HG02642 (cell line): Measurements from ENCODE around the gene SPDYC.

Experiments used
- ATAC-seq: cut with Tn5 transposase; IDR thresholded peaks from one replicate; pipeline ENCODE4 v1.9.1; 2021; ENCODE audit warnings: mild to moderate bottlenecking; ENCODE audit not compliant: unreplicated experiment, poor library complexity

Gene SPDYC

GRCh38 chr11:65194564-65194963, 24.5 kb downstream of the SPDYC start:
- no peak for ATAC-seq

DNA sequence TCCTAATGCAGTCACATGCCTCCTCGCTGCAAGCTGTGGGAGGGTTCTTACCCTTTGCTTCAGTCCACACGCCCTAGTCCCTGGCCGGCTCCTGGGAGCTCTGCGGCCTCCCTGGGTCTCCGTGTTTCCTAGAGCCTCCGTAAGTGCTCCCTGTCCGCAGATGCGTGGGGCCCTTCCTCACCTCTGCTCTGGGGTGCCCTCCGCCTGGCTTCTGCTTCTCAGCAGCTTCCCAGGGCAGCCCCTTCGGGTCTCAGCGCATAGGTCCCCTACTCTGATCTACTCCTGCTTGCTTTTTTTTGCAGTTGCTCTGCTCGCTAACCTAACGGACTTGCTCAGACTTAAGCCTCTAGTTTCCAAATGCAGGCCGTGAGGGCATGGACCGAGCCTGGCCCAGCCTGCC, 34.1 kb downstream of the SPDYC start:
- no peak for ATAC-seq

DNA sequence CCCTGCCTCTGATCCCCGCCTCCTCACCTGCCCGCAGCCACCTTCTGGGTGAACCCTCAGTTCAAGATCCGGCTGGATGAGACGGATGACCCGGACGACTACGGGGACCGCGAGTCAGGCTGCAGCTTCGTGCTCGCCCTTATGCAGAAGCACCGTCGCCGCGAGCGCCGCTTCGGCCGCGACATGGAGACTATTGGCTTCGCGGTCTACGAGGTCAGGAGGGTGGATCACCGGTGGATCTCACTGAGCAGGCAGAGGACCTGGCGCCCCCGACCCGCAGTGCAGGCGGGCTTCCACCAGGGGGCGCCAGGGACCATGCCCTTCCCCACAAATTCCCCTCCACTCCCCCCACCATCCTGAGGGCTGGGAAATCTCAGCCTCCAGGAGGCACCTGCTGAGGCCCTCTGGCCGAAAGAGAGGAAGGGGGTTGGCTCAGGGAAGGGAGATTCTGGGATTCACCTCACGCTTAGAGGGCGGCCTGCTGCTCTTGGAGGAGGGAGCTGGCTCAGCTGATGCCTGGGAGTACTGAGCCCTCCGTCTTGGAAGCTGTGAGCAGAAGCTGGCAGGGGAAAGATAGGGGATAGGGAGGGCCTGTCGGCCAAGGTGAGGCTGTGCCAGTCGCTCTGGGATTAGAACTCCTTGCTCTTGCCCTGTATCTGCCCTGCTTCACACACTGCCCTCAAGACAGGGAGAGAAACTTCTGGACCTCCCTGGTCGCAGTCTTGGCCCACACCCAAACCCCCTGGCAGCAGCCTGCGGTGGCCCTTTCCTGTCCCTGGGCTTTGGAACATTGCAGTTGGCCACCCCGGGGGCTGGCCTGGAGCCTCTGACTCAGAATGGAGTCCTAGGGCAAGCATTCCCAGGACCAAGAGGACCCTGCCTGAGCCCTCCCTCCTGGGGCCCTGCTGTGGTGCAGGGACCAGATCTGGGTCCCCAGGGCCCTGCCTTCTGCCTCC, 34.9 kb downstream of the SPDYC start:
- no peak for ATAC-seq

DNA sequence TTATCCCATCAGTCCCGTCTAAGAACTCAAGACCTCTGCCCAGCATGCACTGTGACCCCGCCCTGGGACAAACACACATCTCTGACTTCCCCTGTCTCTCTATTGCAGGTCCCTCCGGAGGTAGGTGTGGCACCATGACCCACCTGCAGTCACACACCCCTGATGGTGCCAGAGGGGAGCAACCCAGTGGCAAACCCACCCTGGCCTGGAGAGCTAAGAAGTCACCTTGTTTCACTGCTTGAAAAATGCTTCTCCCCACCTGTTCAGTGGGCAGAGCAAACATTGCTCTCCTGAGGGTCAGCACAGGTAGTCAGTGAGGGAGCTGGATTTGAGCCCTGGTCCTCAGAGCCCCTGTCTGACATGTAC, 35.6 kb downstream of the SPDYC start:
- no peak for ATAC-seq

DNA sequence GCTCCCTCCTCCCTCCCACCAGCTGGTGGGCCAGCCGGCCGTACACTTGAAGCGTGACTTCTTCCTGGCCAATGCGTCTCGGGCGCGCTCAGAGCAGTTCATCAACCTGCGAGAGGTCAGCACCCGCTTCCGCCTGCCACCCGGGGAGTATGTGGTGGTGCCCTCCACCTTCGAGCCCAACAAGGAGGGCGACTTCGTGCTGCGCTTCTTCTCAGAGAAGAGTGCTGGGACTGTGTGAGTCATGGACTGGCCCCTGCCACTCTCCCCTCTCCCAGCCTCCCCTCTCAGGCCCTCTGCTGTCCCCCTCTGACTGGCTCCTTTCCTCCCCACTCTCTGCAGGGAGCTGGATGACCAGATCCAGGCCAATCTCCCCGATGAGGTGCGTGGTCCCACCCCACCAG, 36.4 kb downstream of the SPDYC start:
- ATAC-seq = no peak

DNA sequence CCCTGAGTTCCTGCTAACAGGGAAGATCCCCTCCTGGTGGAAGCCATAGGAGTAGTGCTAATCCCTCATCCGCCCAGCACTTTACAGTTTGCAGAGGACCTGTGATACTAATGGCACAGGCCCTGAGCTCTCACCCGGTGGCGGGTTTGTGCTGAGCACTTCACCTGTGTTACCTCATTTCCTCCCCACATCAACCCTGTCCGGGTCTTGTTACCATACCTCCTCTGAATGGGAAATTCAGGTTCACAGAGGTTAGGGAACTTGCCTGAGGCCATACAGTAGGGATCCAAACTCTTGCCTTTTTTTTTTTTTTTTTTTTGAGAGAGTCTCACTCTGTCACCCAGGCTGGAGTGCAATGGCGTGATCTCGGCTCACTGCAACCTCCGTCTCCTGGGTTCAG, 36.9 kb downstream of the SPDYC start:
- ATAC-seq = no peak

GRCh38 chr11:65207918-65208784, 38.1 kb downstream of the SPDYC start:
- ATAC-seq = no peak

- no peak for ATAC-seq
Measured at GRCh38 chr11:65208785-65209710, 39.0 kb downstream of the SPDYC start.

DNA sequence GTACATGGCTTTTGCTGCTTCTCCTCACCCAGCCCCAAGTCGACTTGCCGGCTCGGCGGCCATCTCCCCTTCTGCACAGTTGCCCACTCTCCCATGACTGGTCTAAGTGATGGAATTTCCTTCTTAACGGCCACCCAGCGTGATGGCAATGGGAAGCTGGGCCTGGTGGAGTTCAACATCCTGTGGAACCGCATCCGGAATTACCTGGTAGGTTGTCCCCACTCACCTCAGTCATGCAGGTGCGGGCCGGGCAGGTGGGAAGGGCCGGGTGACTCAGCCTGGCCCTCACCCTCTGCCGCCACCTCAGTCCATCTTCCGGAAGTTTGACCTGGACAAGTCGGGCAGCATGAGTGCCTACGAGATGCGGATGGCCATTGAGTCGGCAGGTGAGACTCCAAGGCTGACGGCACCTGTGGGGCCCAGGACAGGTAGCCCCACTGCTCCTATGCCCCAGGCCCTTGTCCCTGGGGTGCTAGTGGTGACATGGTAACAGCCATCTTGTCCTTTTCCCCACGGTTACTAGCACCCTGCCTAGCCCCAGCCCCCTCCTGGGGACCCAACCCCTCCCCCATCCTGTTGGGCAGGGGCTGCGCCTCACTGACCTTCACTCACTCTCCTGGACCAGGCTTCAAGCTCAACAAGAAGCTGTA, 39.8 kb downstream of the SPDYC start:
- no peak for ATAC-seq

DNA sequence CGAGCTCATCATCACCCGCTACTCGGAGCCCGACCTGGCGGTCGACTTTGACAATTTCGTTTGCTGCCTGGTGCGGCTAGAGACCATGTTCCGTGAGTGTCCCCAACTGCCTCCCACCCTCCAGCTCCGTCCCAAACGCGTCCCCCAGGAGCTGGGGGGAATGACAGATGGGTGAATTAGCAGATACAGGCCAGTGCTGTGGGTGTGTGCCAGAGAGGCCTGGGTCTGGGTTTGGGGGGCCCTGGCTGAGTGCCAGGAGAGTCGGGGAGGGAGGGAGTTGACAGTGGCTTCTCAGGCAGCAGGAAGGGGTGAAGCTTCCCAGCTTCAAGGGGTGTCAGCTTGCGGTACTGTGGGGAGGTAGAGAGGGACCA, 40.3 kb downstream of the SPDYC start:
- ATAC-seq = no peak

GRCh38 chr11:65210748-65211147, 40.7 kb downstream of the SPDYC start:
- no peak for ATAC-seq

DNA sequence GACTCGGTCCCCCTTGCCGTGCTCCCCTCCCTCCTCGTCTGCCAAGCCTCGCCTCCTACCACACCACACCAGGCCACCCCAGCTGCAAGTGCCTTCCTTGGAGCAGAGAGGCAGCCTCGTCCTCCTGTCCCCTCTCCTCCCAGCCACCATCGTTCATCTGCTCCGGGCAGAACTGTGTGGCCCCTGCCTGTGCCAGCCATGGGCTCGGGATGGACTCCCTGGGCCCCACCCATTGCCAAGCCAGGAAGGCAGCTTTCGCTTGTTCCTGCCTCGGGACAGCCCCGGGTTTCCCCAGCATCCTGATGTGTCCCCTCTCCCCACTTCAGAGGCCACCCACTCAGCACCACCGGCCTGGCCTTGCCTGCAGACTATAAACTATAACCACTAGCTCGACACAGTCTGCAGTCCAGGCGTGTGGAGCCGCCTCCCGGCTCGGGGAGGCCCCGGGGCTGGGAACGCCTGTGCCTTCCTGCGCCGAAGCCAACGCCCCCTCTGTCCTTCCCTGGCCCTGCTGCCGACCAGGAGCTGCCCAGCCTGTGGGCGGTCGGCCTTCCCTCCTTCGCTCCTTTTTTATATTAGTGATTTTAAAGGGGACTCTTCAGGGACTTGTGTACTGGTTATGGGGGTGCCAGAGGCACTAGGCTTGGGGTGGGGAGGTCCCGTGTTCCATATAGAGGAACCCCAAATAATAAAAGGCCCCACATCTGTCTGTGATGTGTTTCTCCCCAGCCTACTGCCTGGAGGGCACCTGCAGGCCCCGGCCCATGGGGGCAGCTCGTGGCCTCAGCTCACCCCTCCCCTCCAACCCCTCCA, 41.5 kb downstream of the SPDYC start:
- ATAC-seq = no peak

DNA sequence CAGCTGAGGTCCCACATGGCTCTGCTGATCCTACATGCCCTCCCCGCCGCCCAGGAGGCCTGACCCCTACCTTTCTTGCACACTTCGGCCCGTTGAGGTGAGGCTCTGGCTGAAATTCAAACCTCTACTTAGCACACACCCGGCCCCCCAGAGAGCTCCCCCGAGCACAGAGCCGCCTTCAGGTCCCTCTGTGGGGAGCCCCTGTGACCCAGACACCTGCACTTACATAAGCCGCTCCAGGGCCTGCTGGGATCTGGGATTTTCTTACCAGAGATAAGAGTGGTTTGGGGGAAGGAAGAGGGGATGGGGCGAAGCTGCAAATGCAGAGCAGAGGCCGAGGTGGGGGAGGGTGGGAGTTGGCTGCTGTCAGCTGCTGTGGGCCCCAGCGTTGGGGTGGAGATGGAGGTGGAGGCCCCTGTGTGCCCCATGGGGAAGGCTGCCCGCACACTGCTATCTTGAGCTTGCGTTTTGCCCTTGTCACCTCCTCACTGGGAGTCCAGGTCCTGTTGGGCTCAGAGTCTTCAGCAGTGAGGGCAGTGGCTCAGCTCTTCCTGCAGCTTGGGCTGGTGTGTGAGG, 42.3 kb downstream of the SPDYC start:
- no peak for ATAC-seq

DNA sequence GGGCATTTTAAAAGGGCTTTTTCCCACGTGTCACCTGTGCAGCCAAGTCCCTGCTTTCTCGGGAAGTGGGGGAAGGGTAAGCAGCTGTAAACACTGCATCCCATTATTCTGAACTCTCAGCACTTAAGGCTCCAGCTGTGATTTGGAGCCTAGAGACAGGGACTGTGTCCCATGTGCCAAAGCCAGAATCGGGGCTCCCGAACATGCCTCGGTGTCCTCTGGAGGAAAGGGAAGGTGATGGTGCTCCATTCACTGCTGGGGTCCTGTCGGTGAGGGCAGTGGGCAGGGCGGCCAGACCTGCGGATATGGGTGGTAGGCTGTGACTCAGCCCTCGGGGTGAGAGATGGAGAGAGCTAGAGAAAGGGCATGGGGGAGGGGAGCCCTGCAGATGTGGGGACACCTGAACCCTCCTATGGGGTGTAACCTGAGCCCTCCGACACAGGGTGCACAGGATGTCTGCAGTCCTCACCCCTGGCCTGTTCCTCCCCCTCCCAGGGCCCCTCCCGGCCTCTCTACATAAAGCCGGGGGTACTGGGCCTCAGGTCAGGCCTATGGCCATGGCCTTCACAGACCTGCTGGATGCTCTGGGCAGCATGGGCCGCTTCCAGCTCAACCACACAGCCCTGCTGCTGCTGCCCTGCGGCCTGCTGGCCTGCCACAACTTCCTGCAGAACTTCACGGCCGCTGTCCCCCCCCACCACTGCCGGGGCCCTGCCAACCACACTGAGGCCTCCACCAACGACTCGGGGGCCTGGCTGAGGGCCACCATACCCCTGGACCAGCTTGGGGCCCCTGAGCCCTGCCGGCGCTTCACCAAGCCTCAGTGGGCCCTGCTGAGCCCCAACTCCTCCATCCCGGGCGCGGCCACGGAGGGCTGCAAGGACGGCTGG, 43.5 kb downstream of the SPDYC start:
- no peak for ATAC-seq

DNA sequence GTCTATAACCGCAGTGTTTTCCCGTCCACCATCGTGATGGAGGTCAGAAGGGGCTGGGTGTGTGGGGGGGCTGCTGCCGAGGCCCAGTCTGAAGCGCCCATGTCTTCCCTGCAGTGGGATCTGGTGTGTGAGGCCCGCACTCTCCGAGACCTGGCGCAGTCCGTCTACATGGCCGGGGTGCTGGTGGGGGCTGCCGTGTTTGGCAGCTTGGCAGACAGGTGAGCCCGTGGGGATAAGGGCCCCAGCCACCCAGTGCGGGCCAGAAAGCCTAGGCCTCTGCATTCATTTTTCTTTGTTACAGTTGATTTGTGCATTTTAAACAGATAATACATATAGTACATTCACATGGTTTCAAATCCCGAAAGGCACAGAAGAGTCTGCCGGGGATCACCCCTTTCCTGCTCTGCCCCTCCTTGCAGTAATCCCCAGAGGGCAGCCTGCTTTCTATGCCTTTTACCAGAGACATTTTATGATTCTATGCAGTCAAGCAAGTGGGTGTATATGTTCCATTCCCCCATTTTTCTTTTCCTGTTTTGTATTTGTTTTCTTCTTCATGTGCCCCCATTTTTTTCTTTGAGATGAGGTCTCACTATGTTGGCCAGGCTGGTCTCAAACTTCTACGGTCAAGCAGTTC, 44.3 kb downstream of the SPDYC start:
- no peak for ATAC-seq

DNA sequence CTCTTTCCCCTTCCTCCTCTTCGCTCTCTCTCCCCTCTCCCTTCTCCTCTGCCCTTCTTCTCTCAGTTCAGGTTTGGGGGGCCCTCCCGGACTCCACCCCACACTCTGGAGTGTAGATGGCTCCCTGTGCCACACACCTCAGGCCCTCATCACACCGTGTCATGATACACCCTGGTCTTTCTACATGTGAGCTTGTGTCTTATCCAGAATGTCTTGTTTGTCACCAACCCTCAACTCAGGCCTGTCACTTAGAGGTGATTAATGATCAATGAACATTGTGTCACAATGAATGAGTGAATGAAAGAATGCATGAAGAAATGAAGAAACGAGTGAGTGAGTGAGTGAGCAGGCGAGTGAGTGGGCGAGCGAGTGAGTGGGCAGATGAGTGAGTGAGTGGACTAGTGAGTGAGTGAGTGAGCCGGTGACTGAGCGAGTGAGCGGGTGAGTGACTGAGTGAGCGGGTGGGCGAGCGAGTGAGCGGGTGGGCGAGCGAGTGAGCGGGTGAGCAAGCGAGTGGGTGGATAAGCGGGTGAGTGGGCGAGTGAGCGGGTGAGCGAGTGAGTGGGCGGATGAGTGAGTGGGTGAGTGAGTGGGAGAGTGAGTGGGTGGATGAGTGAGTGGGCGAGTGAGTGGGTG, 45.5 kb downstream of the SPDYC start:
- ATAC-seq = no peak

DNA sequence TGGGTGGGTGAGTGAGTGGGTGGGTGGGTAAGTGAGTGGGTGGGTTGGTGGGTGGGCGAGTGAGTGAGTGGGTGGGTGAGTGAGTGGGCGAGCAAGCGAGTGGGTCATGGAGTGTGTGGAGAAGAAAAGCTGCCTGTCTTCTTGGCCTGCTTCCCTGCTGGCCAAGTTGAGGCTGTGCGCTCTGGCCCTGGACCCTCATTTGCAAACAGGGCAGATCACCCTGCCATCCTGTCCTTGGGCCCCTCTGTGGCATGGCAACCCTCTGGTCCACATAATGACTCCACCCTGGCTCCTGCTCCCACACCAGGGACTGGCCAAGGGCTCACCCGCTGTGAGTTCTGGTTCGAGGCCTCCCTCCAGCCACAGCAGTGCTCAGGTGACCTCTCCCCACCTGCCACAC, 46.8 kb downstream of the SPDYC start:
- ATAC-seq = no peak
